Ectodermal cell (in vitro differentiated cells): Measurements from ENCODE around the gene GABRA5.

Experiments
- H3K27ac ChIP-seq: 2 replicates; pipeline ENCODE4 v1.7.0; 2013; ENCODE audit warnings: mild to moderate bottlenecking, low read depth, low read length; ENCODE audit not compliant: insufficient read depth, poor library complexity, severe bottlenecking
- H3K27me3 ChIP-seq: 2 replicates; pipeline ENCODE4 v1.7.0; 2013; ENCODE audit warnings: mild to moderate bottlenecking, low read length; ENCODE audit not compliant: insufficient read depth, control insufficient read depth, poor library complexity, severe bottlenecking
- H3K36me3 ChIP-seq: one replicate; pipeline ENCODE4 v1.7.0; 2013; ENCODE audit warnings: low read length; ENCODE audit not compliant: control insufficient read depth, insufficient read depth
- H3K4me1 ChIP-seq: one replicate; pipeline ENCODE4 v1.7.0; 2013; ENCODE audit warnings: low read length; ENCODE audit not compliant: control insufficient read depth, insufficient read depth
- H3K4me3 ChIP-seq: 2 replicates; pipeline ENCODE4 v1.7.0; 2013; ENCODE audit warnings: low read depth, low read length, control low read depth; ENCODE audit not compliant: insufficient read depth
- H3K9me3 ChIP-seq: 2 replicates; pipeline ENCODE4 v1.7.0; 2013; ENCODE audit warnings: mild to moderate bottlenecking, low read length, moderate library complexity; ENCODE audit not compliant: control insufficient read depth
- WGBS, 2 experiments: methylation state at CpG; one replicate each; pipeline ENCODE4 v1.1.7; 2013; ENCODE audit warnings: missing lambda C conversion rate in 2 of 2; 5-methylcytosine and 5-hydroxymethylcytosine counted together

Gene GABRA5

GRCh38 chr15:26943866-26944265, 77.0 kb downstream of the GABRA5 start:
- no peaks in the 10 kb centered on the region for H3K36me3 ChIP-seq
- no peak overlapping the region for H3K27ac ChIP-seq
- no peaks in the 10 kb centered on the region for H3K4me1 ChIP-seq
- no peaks in the 10 kb centered on the region for H3K27me3 ChIP-seq
- H3K9me3 ChIP-seq, result no peaks in the 10 kb centered on the region
- no peak overlapping the region for H3K4me3 ChIP-seq
- 83 to 84% methylated on average over 7 to 8 of the region's 8 CpGs for WGBS, 2 experiments

DNA sequence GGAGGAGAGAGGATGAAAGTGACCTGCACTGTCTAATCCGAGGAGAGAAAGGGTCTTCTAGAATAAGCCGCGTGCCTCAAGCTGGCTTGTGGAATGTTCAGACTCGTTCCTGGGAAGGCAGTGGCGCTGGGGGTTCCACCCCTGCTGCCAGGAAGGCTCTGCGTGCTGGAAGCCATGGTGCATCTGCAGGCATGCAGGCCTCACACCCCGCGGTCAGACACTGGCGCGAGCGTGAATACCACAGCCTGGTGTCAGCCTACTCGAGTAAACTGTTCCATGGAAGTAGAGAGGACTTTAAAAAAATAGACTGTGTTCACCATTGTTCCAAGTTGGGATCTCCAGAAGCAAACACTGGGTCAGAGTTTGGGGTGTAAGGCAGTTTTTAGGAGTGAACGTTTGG, 78.2 kb downstream of the GABRA5 start:
- Histone ChIP-seq H3K27me3 (no peaks in the 10 kb centered on the region), H3K27ac (no peak overlapping the region), H3K36me3 (no peaks in the 10 kb centered on the region), H3K4me1 (no peaks in the 10 kb centered on the region), H3K9me3 (no peaks in the 10 kb centered on the region), H3K4me3 (no peak overlapping the region)
- WGBS, 2 experiments, result 90% methylated on average over 13 of the region's 13 CpGs

DNA sequence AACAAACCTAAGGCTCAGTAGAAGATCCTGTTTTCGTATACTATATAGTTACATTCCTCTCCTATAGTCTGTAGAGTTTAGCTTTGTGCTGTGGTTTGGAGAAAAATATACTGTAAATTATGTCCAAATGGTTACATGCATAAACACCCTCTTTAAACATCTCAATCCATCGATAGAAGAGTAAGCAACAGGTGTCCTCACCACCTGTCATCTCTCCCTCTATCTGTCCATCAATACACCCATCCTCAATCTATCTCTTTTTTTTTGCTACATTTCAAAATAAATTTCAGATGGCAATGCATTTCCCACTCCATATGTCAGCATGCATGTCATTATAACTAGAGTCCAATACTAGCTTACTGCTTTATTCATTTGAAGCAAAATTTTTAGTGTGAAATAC, 83.1 kb downstream of the GABRA5 start:
- H3K27ac ChIP-seq, result no peak overlapping the region
- 92 to 95% methylated on average over 1 of the region's 2 CpGs for WGBS, 2 experiments

DNA sequence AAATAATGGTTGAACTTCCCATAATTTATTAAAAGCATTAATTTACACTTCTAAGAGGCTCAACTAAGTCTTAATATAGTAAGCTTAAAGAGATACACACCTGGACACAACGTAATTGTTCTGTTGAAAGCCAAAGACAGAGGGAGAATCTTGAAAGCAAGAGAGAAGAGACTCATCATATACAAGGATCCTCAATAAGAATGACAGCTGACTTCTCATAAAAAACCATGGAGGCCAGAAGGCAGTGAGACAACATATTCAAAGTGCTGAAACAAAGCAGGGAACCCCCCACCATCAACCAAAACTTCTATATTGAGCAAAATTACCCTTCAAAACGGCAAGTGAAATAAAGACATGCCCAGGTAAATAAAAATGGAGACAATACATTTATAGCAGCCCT, 87.5 kb downstream of the GABRA5 start:
- no peak overlapping the region for H3K4me3 ChIP-seq
- H3K9me3 ChIP-seq, result no peaks in the 10 kb centered on the region
- no peaks in the 10 kb centered on the region for H3K36me3 ChIP-seq
- H3K27ac ChIP-seq, result no peak overlapping the region
- WGBS, 2 experiments, result 91% methylated on average over 2 of the region's 2 CpGs; no CpG with 5 or more reads in 1 of the 2 experiments
- H3K27me3 ChIP-seq, result no peaks in the 10 kb centered on the region
- H3K4me1 ChIP-seq, result no peaks in the 10 kb centered on the region

More for the DNA sequence above, 83.1 kb downstream of the GABRA5 start:
- H3K36me3 ChIP-seq, result no peaks in the 10 kb centered on the region
- no peak overlapping the region for H3K4me3 ChIP-seq
- no peaks in the 10 kb centered on the region for H3K9me3 ChIP-seq
- H3K27me3 ChIP-seq, result no peaks in the 10 kb centered on the region
- H3K4me1 ChIP-seq, result no peaks in the 10 kb centered on the region

DNA sequence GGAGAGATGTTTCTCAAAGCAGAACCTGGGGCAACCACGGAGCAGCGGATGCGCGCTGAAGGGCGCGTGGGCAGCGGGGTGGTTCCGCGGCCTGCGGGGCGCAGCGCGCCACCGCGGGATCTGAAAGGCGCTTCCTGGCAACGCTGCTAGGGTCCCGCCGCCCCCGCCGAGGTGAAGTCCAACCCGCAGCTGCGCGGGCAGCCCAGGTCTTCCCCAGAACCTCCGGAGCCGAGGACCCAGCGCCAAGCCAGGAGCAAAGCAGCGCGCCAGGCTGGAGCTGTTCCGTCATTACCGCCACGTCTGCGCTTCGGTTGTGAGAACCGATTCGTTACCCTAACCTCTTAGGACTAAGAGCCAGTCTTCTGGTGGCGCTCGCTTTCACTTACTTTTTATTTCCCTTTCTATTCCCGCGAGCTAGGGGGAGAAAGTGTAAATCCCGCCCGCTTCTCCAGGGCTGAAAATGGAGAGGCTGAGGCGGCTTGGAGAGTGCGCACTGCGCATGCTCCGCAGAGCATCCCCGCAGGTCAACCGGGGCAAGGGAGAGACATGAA, 100.9 kb downstream of the GABRA5 start:
- Histone ChIP-seq H3K27me3 (peaks cover 57% of the 10 kb centered on the region), H3K4me3 (peak overlapping the region; percentile 41), H3K27ac (no peak overlapping the region)

GRCh38 chr15:26968806-26969205, 101.9 kb downstream of the GABRA5 start:
- Histone ChIP-seq H3K27me3 (peaks cover 67% of the 10 kb centered on the region), H3K4me3 (no peak overlapping the region)
- WGBS, 2 experiments, result 60% methylated on average over 1 of the region's 2 CpGs; no CpG with 5 or more reads in 1 of the 2 experiments

More for the DNA sequence above, 100.9 kb downstream of the GABRA5 start:
- H3K4me1 ChIP-seq, result no peaks in the 10 kb centered on the region
- no peaks in the 10 kb centered on the region for H3K9me3 ChIP-seq
- H3K36me3 ChIP-seq, result no peaks in the 10 kb centered on the region
- 1% methylated on average over 48 of the region's 48 CpGs for WGBS, 2 experiments

GRCh38 chr15:26970712-26971210, 103.9 kb downstream of the GABRA5 start, which contains the start of gene GABRG3:
Gene GABRG3 (plus strand): TSS chr15:26971181.
- peak within 1 kb of the TSS; percentile 54 for H3K4me3 ChIP-seq
- no peaks in the 10 kb centered on the region for H3K36me3 ChIP-seq
- H3K27me3 ChIP-seq, result peaks cover 70% of the 10 kb centered on the region
- 1% methylated on average over 33 of the region's 33 CpGs for WGBS, 2 experiments
- H3K9me3 ChIP-seq, result no peaks in the 10 kb centered on the region
- H3K4me1 ChIP-seq, result no peaks in the 10 kb centered on the region
- H3K27ac ChIP-seq, result no peak within 1 kb of the TSS

More at GRCh38 chr15:26968806-26969205, 101.9 kb downstream of the GABRA5 start:
- Histone ChIP-seq H3K4me1 (no peaks in the 10 kb centered on the region), H3K27ac (no peak overlapping the region), H3K9me3 (no peaks in the 10 kb centered on the region), H3K36me3 (no peaks in the 10 kb centered on the region)

- Histone ChIP-seq H3K36me3 (no peaks in the 10 kb centered on the region), H3K9me3 (no peaks in the 10 kb centered on the region), H3K4me3 (peak overlapping the region; percentile 54), H3K27me3 (peaks cover 70% of the 10 kb centered on the region), H3K4me1 (no peaks in the 10 kb centered on the region), H3K27ac (no peak overlapping the region)
- WGBS, 2 experiments, result 4% methylated on average over 72 of the region's 72 CpGs
Observed at GRCh38 chr15:26971271-26972018, 104.6 kb downstream of the GABRA5 start.

- H3K9me3 ChIP-seq, result no peaks in the 10 kb centered on the region
- H3K4me3 ChIP-seq, result no peak overlapping the region
- WGBS, 2 experiments, result 59 to 68% methylated on average over 2 of the region's 2 CpGs
- H3K27me3 ChIP-seq, result peaks cover 59% of the 10 kb centered on the region
- no peak overlapping the region for H3K27ac ChIP-seq
- no peaks in the 10 kb centered on the region for H3K36me3 ChIP-seq
- H3K4me1 ChIP-seq, result no peaks in the 10 kb centered on the region
Observed at GRCh38 chr15:26972636-26973035, 105.8 kb downstream of the GABRA5 start.

- Histone ChIP-seq H3K27ac (no peak overlapping the region), H3K4me3 (no peak overlapping the region), H3K27me3 (peaks cover 49% of the 10 kb centered on the region), H3K9me3 (no peaks in the 10 kb centered on the region), H3K4me1 (no peaks in the 10 kb centered on the region), H3K36me3 (no peaks in the 10 kb centered on the region)
- whole genome bisulfite sequencing, 2 experiments, result 38 to 47% methylated on average over 7 to 9 of the region's 9 CpGs
Observed at GRCh38 chr15:26974120-26974780, 107.4 kb downstream of the GABRA5 start.
